HG03460 (cell line): Measurements from ENCODE around the gene RNF152.
"Not testable (repeated sequence)": the region's sequence is repeated elsewhere in the genome, so short reads cannot be mapped to it uniquely, and the experiment has no call there.

ENCODE experiments used
- ATAC-seq: cut with Tn5 transposase; IDR thresholded peaks from one replicate; pipeline ENCODE4 v1.9.1; 2021; ENCODE audit not compliant: unreplicated experiment

Gene RNF152

DNA sequence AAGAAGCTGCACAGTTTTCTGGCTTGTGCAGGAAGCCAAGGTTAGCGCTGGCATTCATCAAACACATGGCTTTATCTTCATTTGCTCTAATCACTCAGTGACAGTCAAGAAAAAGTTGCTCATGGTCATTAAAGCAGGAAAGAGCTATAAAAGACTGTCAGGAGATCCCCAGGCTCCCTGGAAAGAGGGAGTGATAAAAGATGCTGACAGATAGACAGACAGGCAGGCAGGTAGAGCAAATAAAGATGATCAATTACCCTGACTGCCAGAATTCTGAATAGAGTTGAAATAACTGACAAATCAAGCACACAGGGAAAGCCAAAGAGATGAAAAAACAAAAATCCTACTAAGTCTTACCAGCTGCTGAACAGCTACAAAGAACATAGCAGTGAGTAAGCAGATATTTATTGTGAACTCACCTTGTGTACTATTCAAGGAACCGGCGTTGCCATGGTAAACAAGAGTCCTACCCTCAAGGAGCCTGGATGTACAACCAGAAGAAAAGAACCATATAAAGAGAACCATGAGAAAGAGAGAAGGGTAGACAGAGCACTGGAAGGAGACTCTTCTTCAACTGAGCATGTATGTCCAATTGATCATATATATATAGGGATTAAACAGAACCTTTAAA is 68.0 kb downstream of the RNF152 start:
- no peak for ATAC-seq

DNA sequence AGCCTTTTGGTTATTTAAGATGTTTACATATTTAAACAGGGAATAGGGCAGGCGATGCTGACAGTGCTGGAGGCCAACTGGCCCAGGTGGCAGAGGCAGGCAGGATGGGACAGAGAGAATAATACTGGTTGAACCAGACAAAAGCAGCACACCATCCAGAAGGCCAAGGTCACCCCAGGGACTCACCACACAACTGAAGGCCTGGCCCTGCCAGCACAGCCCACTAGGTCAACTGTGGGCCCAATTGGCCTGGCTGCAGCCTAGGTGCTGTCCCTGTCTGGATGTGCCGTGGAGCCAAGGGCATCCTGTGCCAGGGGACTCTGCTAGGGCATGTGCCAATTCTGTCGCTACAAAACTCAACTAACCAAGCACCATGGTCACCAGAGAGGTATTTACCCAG is 69.2 kb downstream of the RNF152 start:
- ATAC-seq, result no peak

DNA sequence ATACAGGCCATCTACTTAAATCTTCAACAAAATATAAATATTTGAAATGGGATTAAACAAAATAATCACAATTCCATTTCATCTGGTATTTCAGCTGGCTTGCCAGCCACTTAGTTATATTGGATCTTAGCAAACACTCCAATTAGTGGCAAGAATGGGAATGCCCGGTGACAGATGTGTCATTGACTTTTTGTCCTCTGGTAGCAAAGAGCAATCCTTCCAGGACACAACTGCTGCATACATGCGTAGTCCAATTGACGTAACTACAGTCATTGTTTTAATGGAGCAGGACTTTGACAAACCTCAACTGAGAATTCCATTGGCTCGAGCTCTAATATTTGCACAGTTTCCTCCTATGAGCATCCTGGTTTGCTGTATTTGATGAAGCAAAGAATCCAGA is 69.9 kb downstream of the RNF152 start:
- ATAC-seq, result no peak

DNA sequence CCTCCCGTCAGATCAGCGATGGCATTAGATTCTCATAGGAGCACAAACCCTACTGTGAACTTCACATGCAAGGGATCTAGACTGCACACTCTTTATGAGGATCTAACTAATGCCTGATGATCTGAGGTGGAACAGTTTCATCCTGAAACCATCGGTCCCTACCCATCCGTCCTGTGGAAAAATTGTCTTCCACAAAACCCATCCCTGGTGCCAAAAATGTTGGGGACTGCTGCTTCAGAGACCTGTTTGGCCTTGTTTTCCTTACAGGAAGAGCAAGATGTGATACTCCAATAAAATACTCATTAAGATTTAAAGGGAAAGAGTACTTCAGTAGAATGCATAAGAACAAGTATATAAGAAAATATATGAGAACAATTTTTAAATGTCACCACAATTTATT is 71.1 kb downstream of the RNF152 start:
- no peak for ATAC-seq

DNA sequence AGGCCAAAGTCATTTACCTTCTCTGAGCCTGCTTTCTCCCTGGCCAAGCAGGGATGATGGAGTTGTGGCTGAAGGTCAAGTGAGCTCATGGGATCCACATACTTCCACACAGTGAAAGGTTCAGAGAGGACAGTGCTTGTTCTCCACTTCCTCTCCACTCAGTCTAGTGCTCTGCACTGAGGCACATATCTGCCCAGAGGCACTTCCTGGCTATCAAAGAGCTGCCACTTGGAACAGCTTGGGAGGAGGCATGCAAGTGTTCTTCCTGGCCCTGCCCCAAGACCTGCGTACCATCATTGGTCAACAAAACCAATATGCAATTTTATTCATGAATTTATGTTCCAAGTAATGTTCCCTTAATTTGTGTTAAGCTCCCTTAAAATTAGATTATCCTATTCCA is 71.9 kb downstream of the RNF152 start:
- ATAC-seq, result no peak

DNA sequence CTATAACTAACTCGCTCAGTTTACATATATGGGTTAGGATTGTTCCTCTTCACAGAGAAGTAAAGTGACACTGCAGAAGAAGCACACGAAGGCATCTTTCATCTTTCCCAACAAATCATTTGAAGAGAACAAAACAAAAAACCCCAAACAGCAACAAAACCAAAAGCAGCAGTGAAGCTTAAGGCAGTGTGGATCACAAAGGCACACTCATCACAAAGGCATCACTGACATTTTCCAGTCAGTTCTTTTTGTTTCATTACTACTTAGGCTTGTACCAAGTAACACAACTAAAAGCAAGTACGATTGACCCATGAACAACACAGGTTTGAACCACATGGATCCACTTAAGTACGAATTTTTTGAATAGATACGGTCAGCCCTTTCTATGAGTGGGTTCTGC is 75.7 kb downstream of the RNF152 start:
- ATAC-seq, result no peak

DNA sequence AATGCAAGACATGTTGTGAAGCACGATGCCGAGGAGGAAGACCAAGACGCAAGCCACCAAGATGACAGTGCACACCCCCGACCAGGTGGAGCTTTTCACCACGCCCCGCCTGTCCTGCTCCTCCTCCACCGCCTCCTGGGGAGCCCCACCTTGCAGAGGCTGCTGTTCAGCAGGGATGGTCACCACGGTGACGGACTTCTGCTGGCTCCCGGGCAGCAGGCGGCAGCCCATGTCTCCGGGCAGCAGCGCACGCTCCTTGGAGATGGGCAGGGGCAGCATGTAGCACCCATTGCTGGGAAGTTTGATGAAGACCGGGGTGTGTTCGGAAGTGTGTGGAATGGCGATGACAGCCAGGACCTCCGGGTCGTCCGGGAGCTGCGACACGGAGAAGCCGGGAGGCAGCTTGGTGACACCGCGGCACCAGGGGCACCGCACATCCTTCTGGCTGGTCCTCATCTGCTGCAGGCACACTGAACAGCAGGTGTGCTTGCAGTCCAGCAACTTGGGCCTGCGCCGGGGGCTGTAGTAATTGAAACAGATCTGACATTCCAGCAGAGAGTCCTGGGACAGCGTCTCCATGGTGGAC is 76.8 kb downstream of the RNF152 start:
- ATAC-seq, result no peak

DNA sequence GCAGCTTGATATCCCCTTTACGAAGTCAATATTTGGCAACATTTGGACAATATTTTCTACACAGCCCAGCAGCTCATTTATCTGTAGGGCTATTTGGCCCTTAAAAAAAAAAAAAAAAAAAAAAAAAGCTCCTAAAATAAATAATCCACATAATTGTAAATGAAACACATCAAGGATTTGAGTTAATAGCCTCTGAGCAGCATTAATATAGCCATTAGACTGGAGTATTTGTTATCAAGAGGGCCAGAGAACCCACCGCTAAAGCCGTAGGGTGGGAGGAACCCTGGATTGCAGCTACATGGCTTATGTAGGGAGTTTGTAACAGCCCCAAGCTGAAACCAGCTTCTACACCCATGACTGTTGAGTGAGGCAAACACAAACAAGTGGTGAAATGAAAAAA is 84.5 kb downstream of the RNF152 start:
- ATAC-seq, result no peak

DNA sequence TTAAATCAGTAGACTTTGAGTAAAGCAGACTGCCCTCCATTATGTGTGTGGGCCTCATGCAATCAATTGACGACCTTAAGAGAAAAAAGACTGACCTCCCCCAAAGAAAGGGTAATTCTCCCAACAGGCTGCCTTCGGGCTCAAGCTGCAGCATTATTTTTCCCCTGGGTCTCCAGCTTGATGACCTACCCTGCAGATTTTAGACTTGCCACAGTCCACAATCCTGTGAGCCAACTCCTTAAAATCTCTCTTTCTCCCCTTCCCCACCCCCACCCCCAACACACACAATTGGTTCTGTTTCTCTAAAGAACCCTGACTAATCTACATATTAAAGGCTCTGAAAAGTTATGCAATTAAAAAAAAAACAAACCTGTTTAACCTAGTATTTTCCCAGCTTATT is 89.4 kb downstream of the RNF152 start:
- no peak for ATAC-seq

DNA sequence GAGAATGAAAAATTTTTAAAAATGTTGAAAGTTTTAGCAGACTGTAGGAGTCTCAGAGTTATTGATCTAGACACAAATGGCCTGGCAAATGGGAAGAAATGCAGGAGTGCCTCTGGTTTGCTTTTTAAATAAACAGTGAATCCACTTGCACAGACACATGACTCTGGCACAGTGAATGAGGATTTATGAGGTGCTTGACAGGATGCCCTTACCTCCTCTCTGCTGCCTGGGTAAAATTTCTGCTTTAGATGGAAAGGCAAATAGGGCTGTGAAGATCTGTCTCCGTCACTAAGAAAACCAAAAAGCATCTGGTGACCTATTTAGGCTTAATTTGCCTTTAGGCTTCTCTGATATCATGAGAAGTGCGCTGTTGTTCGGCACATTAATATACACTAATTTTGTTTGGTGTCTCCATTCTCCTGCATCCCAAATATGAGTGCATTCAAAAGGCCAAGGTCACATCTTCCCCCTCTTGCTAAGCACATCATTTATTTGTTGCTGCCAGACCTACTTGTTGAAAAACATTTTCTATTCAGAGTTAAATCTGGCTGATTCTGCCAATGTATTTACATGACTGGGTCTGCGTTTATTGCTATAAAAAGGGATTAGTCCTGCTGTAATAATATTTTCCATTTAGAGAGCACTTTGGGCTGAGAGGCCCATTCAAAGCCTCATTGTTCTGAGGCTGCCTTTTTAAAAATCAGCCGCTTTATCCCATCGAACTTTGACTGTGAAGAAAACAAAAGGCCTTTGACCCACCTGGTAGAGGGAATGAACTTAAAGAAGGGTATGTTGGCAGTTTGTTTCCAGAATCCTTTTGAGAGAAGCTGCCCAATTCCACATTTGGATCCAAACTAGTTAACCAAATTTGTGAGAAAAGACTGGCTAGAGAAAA is 94.9 kb downstream of the RNF152 start:
- ATAC-seq, result no peak

DNA sequence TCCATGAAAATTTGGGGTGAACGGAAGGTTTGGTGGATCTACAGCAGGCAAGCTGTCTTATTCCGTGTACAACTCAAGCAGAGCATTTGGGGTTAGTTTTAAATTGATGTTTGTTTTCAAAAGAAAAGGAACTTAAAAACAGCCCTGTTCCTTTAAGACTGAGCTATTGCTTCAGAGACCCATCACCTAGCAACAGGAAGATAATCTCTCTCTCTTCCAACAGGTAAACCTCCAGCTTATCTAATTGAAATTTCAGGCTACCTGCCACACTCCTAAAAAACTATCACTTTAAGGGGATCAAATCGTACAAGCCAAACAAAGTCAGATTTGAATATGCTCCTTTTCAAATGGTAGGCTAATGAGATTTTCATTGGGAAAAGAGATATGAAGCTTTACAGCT is 101.8 kb downstream of the RNF152 start:
- no peak for ATAC-seq

DNA sequence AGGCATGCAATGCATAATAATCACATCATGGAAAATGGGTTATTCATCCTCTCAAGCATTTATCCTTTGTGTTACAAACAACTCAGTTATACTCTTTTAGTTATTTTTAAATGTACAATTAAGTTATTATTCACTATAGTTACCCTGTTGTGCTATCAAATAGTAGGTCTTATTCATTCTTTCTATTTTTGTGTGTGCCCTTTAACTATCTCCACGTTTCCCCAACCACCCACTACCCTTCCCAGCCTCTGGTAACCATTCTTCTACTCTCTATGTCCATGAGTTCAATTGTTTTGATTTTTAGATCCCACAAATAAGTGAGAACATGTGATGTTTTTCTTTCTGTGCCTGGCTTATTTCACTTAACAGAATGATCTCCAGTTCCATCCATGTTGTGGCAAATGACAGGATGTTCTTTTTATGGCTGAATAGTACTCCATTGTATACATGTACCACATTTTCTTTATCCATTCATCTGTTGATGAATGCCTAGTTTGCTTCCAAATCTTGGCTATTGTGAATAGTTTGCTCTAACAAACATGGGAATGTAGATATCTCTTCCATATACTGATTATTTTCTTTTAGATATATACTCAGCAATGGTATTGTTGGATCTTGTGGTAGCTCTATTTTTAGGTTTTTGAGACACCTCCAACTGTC is 105.7 kb downstream of the RNF152 start:
- not testable (repeated sequence) for ATAC-seq

DNA sequence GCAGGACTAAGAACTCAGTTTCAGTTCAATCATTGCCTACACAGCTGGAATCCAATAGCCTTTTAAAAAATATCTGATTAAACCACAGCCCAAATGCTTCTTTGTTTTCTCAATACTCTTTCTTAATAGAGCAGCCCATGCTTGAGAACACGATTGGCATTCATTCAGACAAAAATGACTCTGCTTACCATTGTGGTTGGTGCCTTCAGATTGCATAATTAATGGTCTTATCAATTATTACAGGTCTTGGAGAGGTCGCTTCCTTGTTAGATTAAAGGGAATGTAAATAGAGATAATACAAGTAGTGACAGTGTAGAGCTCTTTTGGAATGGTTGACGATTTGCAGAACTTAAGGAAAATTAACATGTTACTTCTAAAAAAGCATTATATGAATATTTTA is 107.2 kb downstream of the RNF152 start:
- no peak for ATAC-seq

DNA sequence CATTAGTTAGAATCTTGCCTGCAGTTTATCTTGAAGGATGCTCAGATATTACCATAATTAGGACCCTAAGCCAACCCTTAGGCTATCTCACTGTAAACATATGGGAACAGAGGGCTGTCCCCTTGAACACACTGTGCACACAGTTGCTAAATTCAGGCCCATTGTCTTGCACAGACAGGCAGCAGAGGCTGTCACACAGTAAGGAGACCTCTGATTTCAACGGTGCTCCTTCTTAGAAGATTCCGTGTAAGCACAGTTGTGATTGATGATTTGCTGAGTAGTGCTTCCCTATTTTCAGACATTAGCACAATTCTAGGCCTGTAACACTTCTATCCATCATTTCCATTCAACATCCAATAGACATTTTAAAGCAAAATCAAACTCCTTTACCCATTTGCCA is 108.0 kb downstream of the RNF152 start:
- no peak for ATAC-seq

DNA sequence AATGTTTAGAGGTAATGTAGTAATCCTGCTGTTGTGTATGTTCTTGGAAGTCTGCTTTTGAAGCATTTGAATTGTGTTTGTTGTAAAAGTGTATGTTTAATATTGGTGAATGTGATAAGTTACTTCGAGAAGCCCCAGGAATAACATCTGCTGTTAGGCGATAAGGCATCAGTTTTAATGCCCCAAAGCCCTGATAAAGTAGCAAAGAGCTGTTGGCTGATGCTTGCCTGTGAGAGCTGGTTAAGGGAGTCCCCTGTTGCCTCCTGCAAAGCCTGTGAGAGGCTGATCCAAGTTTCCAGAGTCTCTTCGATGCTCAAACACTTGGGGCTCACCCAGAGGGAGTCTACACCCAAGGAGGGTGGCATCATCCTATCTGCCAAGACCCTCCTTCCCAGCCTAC is 110.3 kb downstream of the RNF152 start:
- no peak for ATAC-seq

DNA sequence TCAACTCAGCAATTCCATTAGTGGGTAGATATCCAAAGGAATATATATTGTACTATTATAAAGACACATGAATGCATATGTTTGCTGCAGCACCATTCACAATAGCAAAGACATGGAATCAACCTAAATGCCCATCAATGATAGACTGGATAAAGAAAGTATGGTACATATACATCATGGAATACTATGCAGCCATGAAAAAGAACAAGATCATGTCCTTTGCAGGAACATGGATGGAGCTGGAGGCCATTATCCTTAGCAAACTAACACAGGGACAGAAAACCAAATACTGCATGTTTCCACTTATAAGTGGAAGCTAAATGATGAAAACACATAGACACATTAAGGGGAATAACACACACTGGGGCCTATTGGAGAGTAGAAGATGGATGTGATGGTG is 116.6 kb downstream of the RNF152 start:
- ATAC-seq, result not testable (repeated sequence)

DNA sequence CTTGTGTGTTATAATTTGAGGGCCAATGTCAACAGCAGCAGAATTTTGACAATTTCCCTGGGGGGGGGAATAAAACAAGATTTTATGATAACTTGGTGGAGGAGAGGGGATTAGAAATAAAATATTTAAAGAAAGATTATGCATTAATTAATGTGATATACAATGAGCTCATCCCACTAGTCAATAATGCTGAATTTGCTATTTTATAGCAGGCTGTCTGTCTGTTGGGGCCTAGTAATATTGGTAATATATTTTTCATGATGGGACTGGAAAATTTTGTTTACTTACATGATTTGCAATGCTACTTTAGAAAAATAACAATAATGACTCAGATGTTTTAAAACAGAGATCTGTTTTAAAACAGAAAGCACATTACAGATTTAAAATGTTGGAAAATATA is 118.0 kb downstream of the RNF152 start:
- ATAC-seq, result no peak

DNA sequence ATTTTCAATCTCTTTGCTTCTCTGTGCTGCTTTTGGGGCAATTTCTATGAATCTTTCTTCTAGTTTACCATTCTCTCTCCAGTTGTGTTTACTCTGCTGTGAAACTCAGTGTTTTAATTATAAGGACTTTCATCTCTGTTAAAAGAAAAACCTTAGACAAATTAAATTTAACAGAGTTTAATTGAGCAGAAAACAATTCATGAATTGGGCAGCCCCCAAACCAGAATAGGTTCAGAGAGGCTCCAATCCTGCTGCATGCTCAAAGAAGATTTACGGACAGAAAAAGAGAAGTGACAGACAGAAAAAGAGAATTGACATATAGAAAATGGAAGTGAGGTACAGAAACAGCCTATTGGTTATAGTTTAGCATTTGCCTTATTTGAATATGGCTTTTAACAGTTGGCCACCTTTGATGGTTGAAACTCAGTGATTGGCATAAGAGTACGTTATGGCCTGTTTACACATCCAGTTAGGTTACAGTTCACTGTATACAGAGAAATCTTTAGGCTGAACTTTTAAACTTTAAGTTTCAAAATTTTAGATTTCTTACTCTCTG is 120.4 kb downstream of the RNF152 start:
- ATAC-seq, result no peak

DNA sequence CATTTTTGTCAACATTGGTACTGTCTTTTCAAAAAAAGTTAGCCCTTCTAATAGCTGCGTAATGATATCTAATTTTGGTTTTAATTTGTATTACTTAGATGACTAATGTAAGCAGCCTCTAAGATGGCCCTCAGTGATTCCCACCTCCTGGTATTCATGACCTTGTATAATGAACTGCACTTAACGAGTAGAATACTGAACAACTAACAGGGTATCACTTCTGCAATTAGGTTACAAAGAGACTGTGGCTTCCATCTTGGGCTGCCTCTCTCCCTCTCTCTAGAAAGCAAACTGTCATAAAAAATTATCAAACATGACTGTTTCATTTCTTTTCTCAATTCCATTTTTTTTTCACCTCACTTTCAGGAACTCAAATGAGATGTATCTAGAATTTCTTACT is 120.9 kb downstream of the RNF152 start:
- no peak for ATAC-seq

DNA sequence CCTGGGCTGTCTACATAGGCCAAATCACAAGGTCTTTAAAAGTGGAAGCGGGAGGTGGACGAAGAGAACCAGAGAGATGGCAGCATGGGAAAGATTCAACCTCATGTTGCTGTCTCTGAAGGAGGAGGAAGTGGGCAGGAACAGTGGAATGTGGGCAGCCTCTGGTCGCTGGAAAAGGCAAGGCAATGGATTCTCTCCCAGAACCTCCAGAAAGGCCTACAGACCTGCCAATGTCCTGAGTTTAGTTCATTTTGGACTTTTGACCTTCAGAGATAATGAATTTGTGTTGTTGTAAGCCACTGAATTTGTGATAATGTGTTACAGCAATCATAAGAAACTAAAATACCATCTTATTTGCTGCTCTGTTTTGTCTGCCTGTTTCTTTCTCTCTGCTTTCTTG is 122.5 kb downstream of the RNF152 start:
- ATAC-seq, result no peak

DNA sequence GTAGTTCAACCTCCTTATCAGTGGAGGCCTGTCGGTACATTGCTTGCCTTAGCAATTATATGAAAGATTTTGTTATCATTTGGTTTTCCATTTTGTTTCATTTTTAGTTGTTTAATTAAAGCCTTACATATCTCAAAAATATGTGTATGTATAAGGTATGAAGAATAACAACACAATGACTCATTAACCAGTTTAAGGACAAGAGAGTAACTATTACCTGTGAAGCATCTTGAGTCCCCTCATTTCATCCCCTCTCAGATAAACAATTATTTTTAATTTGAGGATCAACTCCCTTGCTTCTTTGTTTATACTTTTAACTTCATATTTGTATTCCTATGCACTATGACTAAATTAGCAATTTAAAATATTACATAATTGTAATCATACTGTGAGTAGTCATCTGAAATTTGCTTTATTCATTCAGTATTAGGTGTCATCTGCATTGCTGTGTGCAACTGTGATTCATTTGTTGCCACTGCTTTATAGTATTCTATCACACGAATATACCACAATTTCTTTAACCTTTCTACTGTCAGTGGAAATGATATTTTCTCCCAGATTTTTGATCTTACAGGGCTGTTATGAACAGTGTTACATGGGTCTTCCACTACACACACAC is 126.4 kb downstream of the RNF152 start:
- no peak for ATAC-seq
